H9 (cell line): ENCODE measurements around the gene OR2AG2. TPM values are rescaled to one million over a fixed set of nuclear protein-coding genes. Genes with fewer than 3 reads are reported as not detected.

ENCODE experiments used
- DNase-seq: peaks from one replicate; pipeline ENCODE4 v3.0.0-alpha.2; 2017
- H2AFZ ChIP-seq: one replicate; pipeline ENCODE4 v1.6.1; 2013; ENCODE audit warnings: mild to moderate bottlenecking, low read length, control low read depth, moderate library complexity
- H2AK5ac ChIP-seq: 2 replicates; pipeline ENCODE4 v1.6.1; 2013; ENCODE audit warnings: low read length, control low read depth, mixed read lengths; ENCODE audit not compliant: insufficient read length
- H2BK120ac ChIP-seq: one replicate; pipeline ENCODE4 v1.6.1; 2013; ENCODE audit warnings: low read depth, mild to moderate bottlenecking, low read length, control low read depth, inconsistent platforms; ENCODE audit not compliant: poor library complexity, severe bottlenecking
- H2BK12ac ChIP-seq: 2 replicates; pipeline ENCODE4 v1.6.1; 2013; ENCODE audit warnings: low read length, control low read depth, mixed read lengths, low read depth; ENCODE audit not compliant: insufficient read length
- H2BK15ac ChIP-seq: 2 replicates; pipeline ENCODE4 v1.6.1; 2013; ENCODE audit warnings: low read depth, low read length, control low read depth
- H2BK20ac ChIP-seq: one replicate; pipeline ENCODE4 v1.6.1; 2013; ENCODE audit warnings: low read depth, mild to moderate bottlenecking, low read length, control low read depth, inconsistent platforms; ENCODE audit not compliant: poor library complexity, severe bottlenecking
- H2BK5ac ChIP-seq: 2 replicates; pipeline ENCODE4 v1.6.1; 2013; ENCODE audit warnings: low read length, control low read depth, mixed read lengths; ENCODE audit not compliant: insufficient read length
- H3K14ac ChIP-seq: 2 replicates; pipeline ENCODE4 v1.6.1; 2013; ENCODE audit warnings: low read length, control low read depth; ENCODE audit not compliant: insufficient read depth
- H3K18ac ChIP-seq: 2 replicates; pipeline ENCODE4 v1.6.1; 2013; ENCODE audit warnings: low read depth, mild to moderate bottlenecking, mixed read lengths, low read length, control low read depth; ENCODE audit not compliant: insufficient read length
- H3K23ac ChIP-seq: 2 replicates; pipeline ENCODE4 v1.6.1; 2013; ENCODE audit warnings: low read length, control low read depth, mixed read lengths, low read depth; ENCODE audit not compliant: insufficient read length
- H3K23me2 ChIP-seq: 2 replicates; pipeline ENCODE4 v1.6.1; 2013; ENCODE audit warnings: low read depth, mild to moderate bottlenecking, mixed read lengths, low read length, control low read depth; ENCODE audit not compliant: insufficient read length, poor library complexity, severe bottlenecking
- H3K27ac ChIP-seq: 2 replicates; pipeline ENCODE4 v1.5.1; 2013; ENCODE audit warnings: low read length, control low read depth, mixed read lengths, low read depth; ENCODE audit not compliant: insufficient read length
- H3K27me3 ChIP-seq: 2 replicates; pipeline ENCODE4 v1.6.1; 2013; ENCODE audit warnings: low read length, control low read depth, inconsistent platforms; ENCODE audit not compliant: insufficient read depth
- H3K4ac ChIP-seq: 2 replicates; pipeline ENCODE4 v1.6.1; 2013; ENCODE audit warnings: low read depth, mild to moderate bottlenecking, control low read depth, inconsistent platforms, low read length, moderate library complexity
- H3K4me1 ChIP-seq: 2 replicates; pipeline ENCODE4 v1.6.1; 2013; ENCODE audit warnings: low read length, control low read depth, inconsistent platforms; ENCODE audit not compliant: insufficient read depth
- H3K4me2 ChIP-seq: 2 replicates; pipeline ENCODE4 v1.6.1; 2013; ENCODE audit warnings: low read length, control low read depth, mixed read lengths; ENCODE audit not compliant: insufficient read length, insufficient read depth
- H3K56ac ChIP-seq: 2 replicates; pipeline ENCODE4 v1.6.1; 2013; ENCODE audit warnings: low read depth, mild to moderate bottlenecking, mixed read lengths, low read length, control low read depth; ENCODE audit not compliant: insufficient read length
- H3K79me1 ChIP-seq: 2 replicates; pipeline ENCODE4 v1.6.1; 2013; ENCODE audit warnings: low read depth, mild to moderate bottlenecking, moderate library complexity, low read length, control low read depth, inconsistent platforms; ENCODE audit not compliant: insufficient read depth, poor library complexity, severe bottlenecking
- H3K79me2 ChIP-seq: 2 replicates; pipeline ENCODE4 v1.6.1; 2013; ENCODE audit warnings: low read length, control low read depth, inconsistent platforms; ENCODE audit not compliant: insufficient read depth
- H3K9ac ChIP-seq: 2 replicates; pipeline ENCODE4 v1.6.1; 2013; ENCODE audit warnings: low read length, control low read depth, mixed read lengths; ENCODE audit not compliant: insufficient read length; ENCODE audit errors: extremely low read depth
- H3K9me3 ChIP-seq: one replicate; pipeline ENCODE4 v1.6.1; 2013; ENCODE audit warnings: low read depth, low read length, inconsistent platforms; ENCODE audit not compliant: control insufficient read depth
- H3T11ph ChIP-seq: one replicate; pipeline ENCODE4 v1.6.1; 2013; ENCODE audit warnings: mild to moderate bottlenecking, low read length, control low read depth, inconsistent platforms
- H4K20me1 ChIP-seq: one replicate; pipeline ENCODE4 v1.6.1; 2013; ENCODE audit not compliant: control insufficient read depth, insufficient read length, insufficient read depth
- H4K5ac ChIP-seq: 2 replicates; pipeline ENCODE4 v1.6.1; 2013; ENCODE audit warnings: low read depth, mild to moderate bottlenecking, mixed read lengths, low read length, control low read depth; ENCODE audit not compliant: insufficient read length
- H4K8ac ChIP-seq: replicated peaks from 2 replicates; pipeline ENCODE4 v1.6.1; 2013; ENCODE audit warnings: low read length, control low read depth, mixed read lengths, low read depth; ENCODE audit not compliant: insufficient read length
- H4K91ac ChIP-seq: 2 replicates; pipeline ENCODE4 v1.6.1; 2013; ENCODE audit warnings: low read depth, mild to moderate bottlenecking, moderate library complexity, mixed read lengths, low read length, control low read depth; ENCODE audit not compliant: insufficient read length
- H3K27ac Mint-ChIP-seq, 3 experiments: 2 replicates in 2 of 3; 3 replicates in 1 of 3; pipeline ENCODE4 v1.8.0; 2020 to 2021; ENCODE audit warnings: mixed read lengths in 3 of 3, mild to moderate bottlenecking in 1 of 3, moderate library complexity in 1 of 3
- H3K27me3 Mint-ChIP-seq: 2 replicates; pipeline ENCODE4 v1.8.0; 2021; ENCODE audit warnings: low read depth, mild to moderate bottlenecking, moderate library complexity, mixed read lengths
- H3K36me3 Mint-ChIP-seq, 3 experiments: 2 replicates in 2 of 3; 3 replicates in 1 of 3; pipeline ENCODE4 v1.8.0; 2020 to 2021; ENCODE audit warnings: low read depth in 3 of 3, mixed read lengths in 3 of 3; ENCODE audit not compliant: insufficient read depth in 1 of 3
- H3K4me1 Mint-ChIP-seq, 2 experiments: 2 replicates each; pipeline ENCODE4 v1.8.0; 2020; ENCODE audit warnings: mixed read lengths in 2 of 2
- H3K4me3 Mint-ChIP-seq, 2 experiments: 2 replicates in 1 of 2; 3 replicates in 1 of 2; pipeline ENCODE4 v1.8.0; 2020 to 2021; ENCODE audit warnings: mild to moderate bottlenecking in 2 of 2, mixed read lengths in 2 of 2, moderate library complexity in 1 of 2
- H3K9me3 Mint-ChIP-seq, 2 experiments: 2 replicates in 1 of 2; 3 replicates in 1 of 2; pipeline ENCODE4 v1.8.0; 2020; ENCODE audit warnings: mild to moderate bottlenecking in 2 of 2, mixed read lengths in 2 of 2, moderate library complexity in 1 of 2
- WGBS: extraction: QIAGEN DNeasy Blood & Tissue Kit; methylation state at CpG from one replicate; pipeline ENCODE4 v1.1.7; 2013; ENCODE audit warnings: missing lambda C conversion rate, low lambda C conversion rate, mixed read lengths; ENCODE audit not compliant: insufficient read length; ENCODE audit errors: extremely low coverage; 5-methylcytosine and 5-hydroxymethylcytosine counted together
- total RNA-seq: library from RNA; stranded (reverse); gene quantifications from 2 replicates; pipeline ENCODE4 v1.2.1, GENCODE V29; 2021
- TF ChIP-seq, protein P1 (sequence below): fragments of 200-600 bp; sonication (generic); conservative IDR thresholded peaks from 3 replicates; pipeline ENCODE4 v1.8.0; 2021; ENCODE audit warnings: antibody characterized with exemption, mild to moderate bottlenecking

Gene OR2AG2
- total RNA-seq, 1 experiment from 2014 or later: 0.33 TPM

DNA sequence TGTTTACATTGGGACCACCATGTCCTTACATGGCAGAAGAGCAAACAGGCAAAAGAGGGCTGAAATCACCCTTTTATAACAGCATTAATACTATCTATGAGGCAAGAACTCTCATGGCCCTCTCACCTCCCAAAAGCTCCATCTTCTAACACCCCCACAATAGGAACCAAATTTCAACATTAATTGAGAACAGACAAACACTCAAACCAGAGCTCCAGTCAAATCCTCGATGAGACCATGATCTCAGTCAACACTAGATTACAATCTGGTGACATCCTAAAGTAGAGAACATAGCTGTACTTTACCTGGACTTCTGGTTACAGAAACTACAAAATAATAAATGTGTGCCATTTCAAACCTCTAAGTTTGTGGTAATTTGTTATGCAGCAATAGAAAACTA lies 25.1 kb downstream of the OR2AG2 start:
- no peak overlapping the region for H3K56ac ChIP-seq
- H3K27me3 ChIP-seq: no peaks in the 10 kb centered on the region
- H3K4me3 Mint-ChIP-seq: no peak overlapping the region
- no peak overlapping the region for H3K23ac ChIP-seq
- no peak overlapping the region for H2BK12ac ChIP-seq
- no peak overlapping the region for H3K9ac ChIP-seq
- no peak overlapping the region for H3T11ph ChIP-seq
- H3K9me3 ChIP-seq: no peaks in the 10 kb centered on the region
- TF ChIP-seq, protein P1, sequence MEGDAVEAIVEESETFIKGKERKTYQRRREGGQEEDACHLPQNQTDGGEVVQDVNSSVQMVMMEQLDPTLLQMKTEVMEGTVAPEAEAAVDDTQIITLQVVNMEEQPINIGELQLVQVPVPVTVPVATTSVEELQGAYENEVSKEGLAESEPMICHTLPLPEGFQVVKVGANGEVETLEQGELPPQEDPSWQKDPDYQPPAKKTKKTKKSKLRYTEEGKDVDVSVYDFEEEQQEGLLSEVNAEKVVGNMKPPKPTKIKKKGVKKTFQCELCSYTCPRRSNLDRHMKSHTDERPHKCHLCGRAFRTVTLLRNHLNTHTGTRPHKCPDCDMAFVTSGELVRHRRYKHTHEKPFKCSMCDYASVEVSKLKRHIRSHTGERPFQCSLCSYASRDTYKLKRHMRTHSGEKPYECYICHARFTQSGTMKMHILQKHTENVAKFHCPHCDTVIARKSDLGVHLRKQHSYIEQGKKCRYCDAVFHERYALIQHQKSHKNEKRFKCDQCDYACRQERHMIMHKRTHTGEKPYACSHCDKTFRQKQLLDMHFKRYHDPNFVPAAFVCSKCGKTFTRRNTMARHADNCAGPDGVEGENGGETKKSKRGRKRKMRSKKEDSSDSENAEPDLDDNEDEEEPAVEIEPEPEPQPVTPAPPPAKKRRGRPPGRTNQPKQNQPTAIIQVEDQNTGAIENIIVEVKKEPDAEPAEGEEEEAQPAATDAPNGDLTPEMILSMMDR: no peak
- no peaks in the 10 kb centered on the region for H3K27me3 Mint-ChIP-seq
- no peaks in the 10 kb centered on the region for H3K23me2 ChIP-seq
- H3K79me1 ChIP-seq: no peaks in the 10 kb centered on the region
- H4K8ac ChIP-seq: no peak overlapping the region
- H2BK20ac ChIP-seq: no peak overlapping the region
- no peak overlapping the region for H3K14ac ChIP-seq
- H2AFZ ChIP-seq: no peak overlapping the region
- H2BK15ac ChIP-seq: no peak overlapping the region
- no CpG with 5 or more reads among the region's 1 CpG for WGBS
- no peak overlapping the region for H3K27ac ChIP-seq
- H3K4me2 ChIP-seq: no peak overlapping the region
- H3K27ac Mint-ChIP-seq: no peak overlapping the region
- no peak overlapping the region for H2BK5ac ChIP-seq
- no peaks in the 10 kb centered on the region for H3K4me1 Mint-ChIP-seq
- no peak overlapping the region for H3K4ac ChIP-seq
- no peaks in the 10 kb centered on the region for H3K4me1 ChIP-seq
- H3K36me3 Mint-ChIP-seq: no peaks in the 10 kb centered on the region
- no peaks in the 10 kb centered on the region for H4K20me1 ChIP-seq
- no peak for DNase-seq
- no peaks in the 10 kb centered on the region; a peak in 1 of 5 replicates for H3K9me3 Mint-ChIP-seq
- no peak overlapping the region for H2AK5ac ChIP-seq
- H4K5ac ChIP-seq: no peak overlapping the region
- H4K91ac ChIP-seq: no peak overlapping the region
- no peaks in the 10 kb centered on the region for H3K79me2 ChIP-seq
- H2BK120ac ChIP-seq: no peak overlapping the region
- H3K18ac ChIP-seq: no peak overlapping the region
